ENCODE data around the gene THRB.

THRB gene

DNA sequence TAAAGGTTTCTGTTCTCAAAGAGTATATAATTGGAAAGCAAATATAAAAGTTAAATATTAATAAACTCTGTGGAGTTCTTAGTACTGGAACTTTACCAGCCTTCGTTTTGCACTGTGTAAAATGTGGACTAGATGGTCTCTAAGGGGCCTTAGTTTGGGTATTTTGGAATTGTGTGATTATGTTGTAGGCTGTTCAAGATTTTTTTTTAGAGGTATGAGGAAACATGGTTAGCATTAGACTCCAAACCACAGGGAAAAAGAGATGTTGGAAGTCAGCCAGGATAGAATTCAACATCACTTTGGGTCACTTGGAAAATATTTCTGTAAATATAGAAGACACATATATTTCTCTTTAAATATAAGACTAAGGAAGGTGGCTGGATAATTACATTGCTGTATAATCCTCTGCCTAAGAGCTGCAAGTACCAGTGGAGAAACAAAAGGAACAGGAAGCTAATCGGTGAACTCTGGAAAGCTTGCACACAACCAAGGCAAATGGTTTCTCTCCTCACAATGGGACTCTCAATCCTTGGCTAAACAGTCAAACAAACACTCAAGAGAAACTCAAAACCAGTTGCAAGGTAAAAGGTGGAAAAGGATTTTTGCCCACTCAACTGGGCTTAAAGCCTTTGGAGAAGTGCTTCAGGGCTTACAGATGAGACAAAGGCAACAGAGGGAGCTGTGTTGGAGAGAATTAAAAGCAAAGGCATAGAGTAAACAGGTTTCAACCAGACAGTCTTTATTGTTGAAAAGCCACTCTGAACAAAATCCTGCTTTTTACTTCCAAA lies 407.8 kb downstream of the THRB start:
- no peaks in the 10 kb centered on the region for H3K36me3 ChIP-seq
- no peak for DNase-seq

DNA sequence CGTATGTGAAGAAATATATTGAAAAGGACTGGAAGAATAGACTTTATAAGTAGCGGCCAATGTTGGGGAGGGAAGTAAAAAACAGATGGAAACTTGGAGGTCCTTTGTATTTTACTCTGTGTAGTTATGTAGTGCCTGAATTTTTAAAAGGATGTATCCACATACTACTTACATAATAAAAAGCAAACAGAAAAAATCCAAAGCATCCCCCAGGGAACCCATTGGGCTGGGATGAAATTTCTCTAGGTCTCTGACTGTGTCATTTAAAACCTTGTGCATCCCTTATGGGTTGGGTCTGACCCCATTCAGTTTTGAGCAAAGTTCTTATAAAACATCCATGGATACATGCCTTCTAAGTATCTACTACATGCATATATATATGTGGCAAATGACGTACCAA lies 408.4 kb downstream of the THRB start:
- no peaks in the 10 kb centered on the region for H3K4me1 ChIP-seq
- DNase-seq: no peak

More for the DNA sequence above, 407.8 kb downstream of the THRB start:
- no peak for TF ChIP-seq CTCF (IDR thresholded peaks at IDR 0.05; ENCODE audit: low read depth, low read length)
- H3K27me3 ChIP-seq: no peaks in the 10 kb centered on the region
- no peak overlapping the region for H3K4me3 ChIP-seq (ENCODE audit: low read depth, low read length)
- H3K9me3 ChIP-seq: no peaks in the 10 kb centered on the region
- H3K4me1 ChIP-seq: no peaks in the 10 kb centered on the region

DNA sequence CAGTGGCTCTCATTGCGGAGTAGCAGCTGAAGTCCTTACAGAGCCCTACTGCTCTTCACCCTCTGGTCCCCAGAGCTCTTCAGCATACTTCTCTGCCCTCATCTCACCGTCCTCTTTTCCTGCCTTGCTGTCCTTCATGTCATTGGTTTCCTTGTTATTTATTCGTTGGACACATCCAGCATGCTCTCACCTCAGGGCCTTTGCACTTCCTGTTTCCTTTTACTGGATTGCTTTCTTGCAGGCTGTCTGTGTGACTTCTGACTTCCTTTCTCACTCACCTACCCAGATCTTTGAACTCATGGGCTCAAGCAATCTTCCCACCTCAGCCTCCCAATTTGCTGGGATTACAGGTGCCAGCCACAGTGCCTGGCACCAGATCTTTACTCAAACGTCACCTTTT lies 422.5 kb downstream of the THRB start:
- no peaks in the 10 kb centered on the region for H3K9me3 ChIP-seq
- no peak overlapping the region for H3K4me3 ChIP-seq (ENCODE audit: low read depth, low read length)
- DNase-seq: no peak
- no peaks in the 10 kb centered on the region for H3K36me3 ChIP-seq
- no peaks in the 10 kb centered on the region for H3K27me3 ChIP-seq
- H3K4me1 ChIP-seq: no peaks in the 10 kb centered on the region
- no peak for TF ChIP-seq CTCF (IDR thresholded peaks at IDR 0.05; ENCODE audit: low read depth, low read length)

More for the DNA sequence above, 408.4 kb downstream of the THRB start:
- no peak for TF ChIP-seq CTCF (IDR thresholded peaks at IDR 0.05; ENCODE audit: low read depth, low read length)
- H3K27me3 ChIP-seq: no peaks in the 10 kb centered on the region
- H3K4me3 ChIP-seq (ENCODE audit: low read depth, low read length): no peak overlapping the region
- H3K36me3 ChIP-seq: no peaks in the 10 kb centered on the region
- no peaks in the 10 kb centered on the region for H3K9me3 ChIP-seq

DNA sequence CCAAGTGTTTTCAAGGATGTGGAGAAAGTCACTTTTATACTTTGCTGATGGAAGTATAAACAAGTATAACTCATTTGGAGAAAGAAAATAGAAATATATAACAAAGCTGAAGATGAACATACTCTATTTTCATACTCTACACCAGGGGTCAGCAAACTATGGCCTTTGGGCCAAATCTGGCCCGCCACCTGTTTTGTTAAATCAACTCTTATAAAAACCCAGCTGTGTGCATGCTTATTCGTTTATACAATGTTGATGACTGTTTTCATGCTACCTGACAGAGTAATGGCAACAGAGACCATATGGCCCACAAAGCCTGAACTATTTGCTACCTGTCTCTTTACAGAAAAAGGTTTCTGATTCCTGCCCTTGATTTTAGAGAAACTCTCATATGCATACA lies 425.6 kb downstream of the THRB start:
- Histone ChIP-seq H3K4me1 (no peaks in the 10 kb centered on the region), H3K4me3 (ENCODE audit: low read depth, low read length) (no peak overlapping the region), H3K36me3 (no peaks in the 10 kb centered on the region), H3K9me3 (no peaks in the 10 kb centered on the region), H3K27me3 (no peaks in the 10 kb centered on the region)
- TF ChIP-seq CTCF (IDR thresholded peaks at IDR 0.05; ENCODE audit: low read depth, low read length): no peak
- DNase-seq: no peak

GRCh38 chr3:24067483-24067882 lies 427.2 kb downstream of the THRB start:
- DNase-seq: no peak
- Histone ChIP-seq H3K4me3 (ENCODE audit: low read depth, low read length) (no peak overlapping the region), H3K9me3 (no peaks in the 10 kb centered on the region), H3K36me3 (no peaks in the 10 kb centered on the region), H3K27me3 (no peaks in the 10 kb centered on the region), H3K4me1 (no peaks in the 10 kb centered on the region)
- TF ChIP-seq CTCF (IDR thresholded peaks at IDR 0.05; ENCODE audit: low read depth, low read length): no peak

Data from BE2C (cell line).